DOHH2 (cell line): ENCODE data around the gene HACD4.

Experiments used
- H3F3A ChIP-seq: fragments of 200-600 bp; sonication (generic), shearing (Covaris generic); 2 replicates; pipeline ENCODE4 v1.6.0; 2016; ENCODE audit warnings: antibody characterized with exemption, mild to moderate bottlenecking; ENCODE audit not compliant: control insufficient read depth, insufficient read depth
- H3K27ac ChIP-seq: fragments of 200-600 bp; sonication (generic); 2 replicates; pipeline ENCODE4 v1.5.1; 2014; ENCODE audit warnings: low read depth, mild to moderate bottlenecking, low read length, moderate library complexity
- H3K27me3 ChIP-seq: fragments of 200-600 bp; sonication (generic); 2 replicates; pipeline ENCODE4 v1.6.1; 2014; ENCODE audit warnings: mild to moderate bottlenecking, low read length, mixed read lengths; ENCODE audit not compliant: control insufficient read depth
- H3K36me3 ChIP-seq: fragments of 200-600 bp; sonication (generic); 2 replicates; pipeline ENCODE4 v1.6.1; 2014; ENCODE audit warnings: mild to moderate bottlenecking, low read length, moderate library complexity, mixed read lengths; ENCODE audit not compliant: control insufficient read depth
- H3K4me1 ChIP-seq: fragments of 200-600 bp; sonication (generic); 2 replicates; pipeline ENCODE4 v1.6.1; 2014; ENCODE audit warnings: mild to moderate bottlenecking, low read length, mixed read lengths; ENCODE audit not compliant: control insufficient read depth
- H3K4me2 ChIP-seq: fragments of 200-600 bp; sonication (generic); 2 replicates; pipeline ENCODE4 v1.6.0; 2014; ENCODE audit warnings: mild to moderate bottlenecking, low read length, moderate library complexity
- H3K4me3 ChIP-seq: fragments of 200-600 bp; sonication (generic); 2 replicates; pipeline ENCODE4 v1.5.1; 2014; ENCODE audit warnings: mild to moderate bottlenecking, low read length, mixed read lengths
- H3K79me2 ChIP-seq: fragments of 200-600 bp; sonication (generic); 2 replicates; pipeline ENCODE4 v1.6.1; 2014; ENCODE audit warnings: mild to moderate bottlenecking, low read length, mixed read lengths; ENCODE audit not compliant: control insufficient read depth
- H3K9me2 ChIP-seq: fragments of 200-600 bp; sonication (generic); replicated peaks from 2 replicates; pipeline ENCODE4 v1.6.1; 2014; ENCODE audit warnings: mild to moderate bottlenecking, low read length, mixed read lengths; ENCODE audit not compliant: control insufficient read depth
- H3K9me3 ChIP-seq: fragments of 200-600 bp; sonication (generic); 2 replicates; pipeline ENCODE4 v1.6.1; 2014; ENCODE audit warnings: antibody characterized with exemption, low read length, mixed read lengths; ENCODE audit not compliant: control insufficient read depth, insufficient read depth
- H4K20me1 ChIP-seq: fragments of 200-600 bp; sonication (generic); 2 replicates; pipeline ENCODE4 v1.6.0; 2014; ENCODE audit warnings: low read depth, mild to moderate bottlenecking, antibody characterized with exemption, low read length, moderate library complexity; ENCODE audit not compliant: control insufficient read depth, insufficient read depth
- CTCF ChIP-seq: fragments of 200-600 bp; sonication (generic); IDR thresholded peaks from one replicate; pipeline ENCODE4 v1.5.1; 2014; ENCODE audit warnings: antibody characterized with exemption, mild to moderate bottlenecking, low read depth, low read length; ENCODE audit not compliant: poor library complexity, severe bottlenecking
- EZH2phosphoT487 ChIP-seq: fragments of 200-600 bp; sonication (generic); IDR thresholded peaks from 2 replicates; pipeline ENCODE4 v1.6.1; 2017; ENCODE audit warnings: borderline replicate concordance, mild to moderate bottlenecking, antibody characterized with exemption, low read length, moderate library complexity, mixed read lengths

HACD4 gene

GRCh38 chr9:20994486-20994885, 37.0 kb downstream of the HACD4 start:
- no peak overlapping the region for H3K4me3 ChIP-seq
- no peak for TF ChIP-seq CTCF
- no peak for TF ChIP-seq EZH2phosphoT487
- H3F3A ChIP-seq, result peaks cover 3% of the 10 kb centered on the region; the same call in 1 of the 2 replicates
- no peaks in the 10 kb centered on the region for H4K20me1 ChIP-seq
- peaks cover 2% of the 10 kb centered on the region; the same call in 1 of the 2 replicates for H3K36me3 ChIP-seq
- H3K27me3 ChIP-seq, result no peaks in the 10 kb centered on the region
- no peak overlapping the region for H3K27ac ChIP-seq
- H3K9me3 ChIP-seq, result no peaks in the 10 kb centered on the region
- peaks cover 55% of the 10 kb centered on the region for H3K4me1 ChIP-seq
- no peaks in the 10 kb centered on the region for H3K9me2 ChIP-seq
- no peak overlapping the region for H3K4me2 ChIP-seq
- H3K79me2 ChIP-seq, result no peaks in the 10 kb centered on the region

- Histone ChIP-seq H3K36me3 (peaks cover 2% of the 10 kb centered on the region; the same call in 1 of the 2 replicates), H3K27ac (no peak overlapping the region), H3K4me3 (no peak overlapping the region), H3K4me2 (no peak overlapping the region), H3K79me2 (no peaks in the 10 kb centered on the region), H3F3A (no peaks in the 10 kb centered on the region), H3K9me2 (no peaks in the 10 kb centered on the region), H3K9me3 (no peaks in the 10 kb centered on the region), H4K20me1 (no peaks in the 10 kb centered on the region), H3K27me3 (no peaks in the 10 kb centered on the region), H3K4me1 (peaks cover 65% of the 10 kb centered on the region)
- TF ChIP-seq EZH2phosphoT487 (no peak), CTCF (no peak)
Measured at GRCh38 chr9:20990867-20991266, 40.6 kb downstream of the HACD4 start.

- no peaks in the 10 kb centered on the region for H3F3A ChIP-seq
- no peaks in the 10 kb centered on the region for H3K27me3 ChIP-seq
- H3K4me2 ChIP-seq, result no peak overlapping the region
- H3K27ac ChIP-seq, result no peak overlapping the region
- H4K20me1 ChIP-seq, result no peaks in the 10 kb centered on the region
- no peaks in the 10 kb centered on the region for H3K79me2 ChIP-seq
- H3K9me2 ChIP-seq, result no peaks in the 10 kb centered on the region
- no peaks in the 10 kb centered on the region for H3K36me3 ChIP-seq
- H3K9me3 ChIP-seq, result no peaks in the 10 kb centered on the region
- H3K4me3 ChIP-seq, result no peak overlapping the region
- peaks cover 56% of the 10 kb centered on the region for H3K4me1 ChIP-seq
- TF ChIP-seq CTCF, result no peak
- TF ChIP-seq EZH2phosphoT487, result no peak
Measured at GRCh38 chr9:20989923-20990341, 41.5 kb downstream of the HACD4 start.

GRCh38 chr9:20988671-20989315, 42.6 kb downstream of the HACD4 start:
- Histone ChIP-seq H3K9me2 (no peaks in the 10 kb centered on the region), H3K4me3 (no peak overlapping the region), H3K4me1 (peaks cover 48% of the 10 kb centered on the region), H4K20me1 (no peaks in the 10 kb centered on the region), H3K4me2 (no peak overlapping the region), H3K27ac (no peak overlapping the region), H3K27me3 (no peaks in the 10 kb centered on the region), H3K9me3 (no peaks in the 10 kb centered on the region), H3K79me2 (no peaks in the 10 kb centered on the region), H3K36me3 (no peaks in the 10 kb centered on the region), H3F3A (no peaks in the 10 kb centered on the region)
- TF ChIP-seq EZH2phosphoT487 (no peak), CTCF (no peak)
